HG03432 (cell line): ENCODE data around the gene CEP85.
"Not testable (repeated sequence)": the region's sequence is repeated elsewhere in the genome, so short reads cannot be mapped to it uniquely, and the experiment has no call there.

ENCODE experiments used
- ATAC-seq: cut with Tn5 transposase; IDR thresholded peaks from one replicate; pipeline ENCODE4 v1.9.1; 2021; ENCODE audit warnings: mild to moderate bottlenecking, moderate library complexity; ENCODE audit not compliant: unreplicated experiment

CEP85 gene

DNA sequence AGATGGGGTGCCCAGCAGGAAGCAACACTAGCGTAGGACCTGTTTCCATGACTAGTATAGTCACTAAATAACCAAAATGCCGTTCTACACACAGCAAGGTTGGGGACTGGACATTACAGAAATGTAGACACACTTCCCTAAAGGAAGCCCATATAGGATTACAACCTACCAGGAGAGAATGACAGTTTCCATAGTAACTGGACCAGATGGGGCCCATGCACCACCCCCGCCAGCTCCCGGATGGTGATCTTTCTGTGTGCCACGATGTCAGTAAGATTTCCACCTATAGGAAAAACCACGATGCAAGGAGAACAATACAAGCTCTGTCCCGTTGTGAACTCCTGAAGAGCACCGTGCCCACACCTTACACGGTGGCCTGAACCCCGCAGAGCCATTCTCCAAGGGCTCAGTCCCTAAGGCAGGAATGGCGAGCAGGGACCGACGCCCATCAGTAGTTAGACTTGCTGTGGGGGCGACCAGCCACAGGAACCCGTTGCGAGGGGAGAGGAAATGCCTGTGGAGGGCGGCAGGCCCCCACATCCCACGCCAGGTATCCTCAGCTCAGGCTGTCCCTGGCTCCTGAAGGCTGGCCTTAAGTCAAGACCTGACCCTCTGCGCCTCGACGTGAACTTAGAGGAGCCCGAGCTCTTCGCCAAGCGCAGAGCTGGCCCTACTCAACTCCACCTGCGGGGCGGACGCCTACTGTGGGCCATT is 13.6 kb upstream of the CEP85 start:
- ATAC-seq = no peak

DNA sequence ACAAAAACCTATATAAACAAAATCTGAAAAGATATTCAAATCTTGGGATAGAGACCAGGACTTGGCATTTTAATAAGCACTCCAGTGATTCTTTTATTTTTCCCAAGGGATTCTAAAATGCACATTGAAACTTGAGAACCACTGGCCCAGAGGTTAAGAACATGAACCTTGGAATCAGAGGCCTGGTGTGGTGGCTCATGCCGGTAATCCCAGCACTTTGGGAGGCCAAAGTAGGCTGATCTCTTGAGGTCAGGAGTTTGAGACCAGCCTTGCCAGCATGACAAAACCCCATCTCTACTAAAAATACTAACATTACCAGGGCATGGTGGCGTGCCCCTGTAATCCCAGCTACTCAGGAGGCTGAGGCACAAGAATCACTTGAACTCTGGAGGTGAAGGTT is 12.9 kb upstream of the CEP85 start:
- no peak for ATAC-seq

DNA sequence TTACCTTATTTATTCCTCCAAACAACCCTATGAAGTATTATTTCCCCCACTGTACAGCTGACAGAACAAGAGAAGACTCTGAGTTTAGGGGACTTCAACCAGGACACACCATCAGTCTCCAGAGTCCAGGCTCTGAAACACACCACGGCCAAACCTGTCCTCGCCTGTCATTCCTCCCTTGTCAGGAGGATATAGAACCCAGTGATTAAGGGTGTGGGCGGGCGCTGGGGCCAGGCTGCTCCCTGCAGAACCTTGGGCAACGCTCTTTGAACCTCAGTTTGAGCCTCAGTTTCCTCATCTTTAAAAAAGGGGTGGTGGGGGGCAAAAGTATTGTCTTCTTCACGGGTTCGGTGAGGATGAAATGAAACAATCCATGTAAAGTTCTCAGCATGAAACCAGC is 9.4 kb upstream of the CEP85 start:
- no peak for ATAC-seq

DNA sequence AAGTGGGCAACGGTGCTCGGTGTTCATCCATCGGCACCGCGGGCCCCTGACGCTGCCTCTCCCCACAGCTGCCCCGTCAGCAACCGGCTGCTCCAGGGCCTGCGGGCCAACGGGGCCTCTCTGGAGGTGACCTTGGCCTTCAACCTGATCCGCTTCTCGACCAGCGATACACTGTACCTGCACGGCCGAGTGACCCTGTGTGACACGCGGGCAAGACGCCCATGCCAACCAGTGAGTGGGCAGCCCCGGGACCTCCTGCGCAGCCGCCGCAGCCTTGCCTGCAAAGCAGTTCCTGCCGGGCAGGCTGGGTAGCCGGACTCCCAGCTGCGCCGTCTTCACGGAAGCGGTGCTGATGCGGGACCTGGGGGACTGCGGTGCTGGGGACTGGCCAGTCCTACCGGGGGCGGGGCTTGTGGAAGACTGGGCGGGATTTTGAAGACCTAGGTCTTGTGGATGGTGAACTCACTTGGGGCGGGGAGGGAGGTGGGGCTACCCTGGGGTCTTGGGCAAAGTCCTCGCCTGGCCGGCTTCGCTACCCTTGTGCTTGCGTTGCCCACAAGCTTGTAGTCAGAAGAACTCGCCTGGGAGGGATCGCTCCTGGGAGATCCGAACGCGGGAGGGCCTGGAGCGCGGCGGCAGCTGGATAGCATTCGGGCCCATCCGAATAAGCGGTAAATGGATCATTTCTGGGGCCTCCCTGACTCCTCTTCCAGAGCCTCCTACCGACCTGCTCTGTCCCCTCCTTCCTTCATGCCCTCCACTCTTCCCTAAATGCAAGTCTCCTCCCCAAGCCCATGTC is 8.8 kb upstream of the CEP85 start:
- no peak for ATAC-seq

DNA sequence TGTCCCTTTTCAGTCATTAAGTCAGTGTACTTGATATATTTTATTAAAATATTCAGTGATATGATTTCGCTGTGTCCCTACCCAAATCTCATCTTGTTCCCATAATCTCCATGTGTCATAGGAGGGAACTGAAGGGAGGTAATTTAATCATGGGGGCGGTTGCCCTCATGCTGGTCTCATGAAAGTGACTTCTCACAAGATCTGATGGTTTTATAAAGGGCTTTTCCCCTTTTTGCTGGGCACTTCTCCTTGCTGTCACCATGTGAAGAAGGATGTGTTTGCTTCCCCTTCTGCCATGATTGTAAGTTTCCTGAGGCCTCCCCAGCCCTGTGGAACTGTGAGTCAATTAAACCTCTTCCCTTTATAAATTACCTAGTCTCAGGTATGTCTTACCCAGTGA is 3.3 kb upstream of the CEP85 start:
- not testable (repeated sequence) for ATAC-seq

DNA sequence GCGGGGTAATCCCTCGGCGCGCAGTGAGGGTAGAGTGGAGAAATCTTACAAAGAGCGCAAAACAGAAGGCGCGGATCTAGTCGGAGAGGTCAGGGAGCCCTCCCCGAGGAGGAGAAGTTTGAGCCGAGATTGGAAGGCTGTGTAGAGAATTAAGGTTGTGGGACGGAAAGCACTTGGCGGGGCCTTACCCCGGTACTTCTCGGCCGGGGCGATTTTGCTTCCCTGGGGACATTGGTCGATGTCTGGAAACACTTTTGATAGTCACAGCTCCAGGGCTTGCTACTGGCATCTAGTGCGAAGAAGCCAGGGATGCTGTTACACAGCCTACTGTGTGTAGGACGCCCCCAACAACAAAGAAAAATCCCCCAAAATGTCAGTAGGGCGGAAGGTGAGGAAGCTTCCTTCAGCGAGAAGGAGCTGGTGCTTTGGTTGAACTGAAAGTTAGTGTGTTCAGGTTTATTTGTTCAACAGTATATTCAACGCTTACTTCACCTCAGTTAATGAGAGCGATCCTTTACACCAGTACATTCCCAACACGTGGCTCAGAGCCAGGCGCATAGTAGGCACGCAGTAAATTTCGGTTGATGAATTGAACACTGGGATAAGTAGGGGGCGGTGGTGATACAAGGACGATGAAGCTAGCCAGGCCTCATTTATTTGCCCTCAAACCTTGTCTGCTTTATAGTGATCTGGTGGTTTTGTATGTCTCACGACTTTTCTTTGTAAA is 807 bp downstream of the CEP85 start:
- ATAC-seq = no peak

DNA sequence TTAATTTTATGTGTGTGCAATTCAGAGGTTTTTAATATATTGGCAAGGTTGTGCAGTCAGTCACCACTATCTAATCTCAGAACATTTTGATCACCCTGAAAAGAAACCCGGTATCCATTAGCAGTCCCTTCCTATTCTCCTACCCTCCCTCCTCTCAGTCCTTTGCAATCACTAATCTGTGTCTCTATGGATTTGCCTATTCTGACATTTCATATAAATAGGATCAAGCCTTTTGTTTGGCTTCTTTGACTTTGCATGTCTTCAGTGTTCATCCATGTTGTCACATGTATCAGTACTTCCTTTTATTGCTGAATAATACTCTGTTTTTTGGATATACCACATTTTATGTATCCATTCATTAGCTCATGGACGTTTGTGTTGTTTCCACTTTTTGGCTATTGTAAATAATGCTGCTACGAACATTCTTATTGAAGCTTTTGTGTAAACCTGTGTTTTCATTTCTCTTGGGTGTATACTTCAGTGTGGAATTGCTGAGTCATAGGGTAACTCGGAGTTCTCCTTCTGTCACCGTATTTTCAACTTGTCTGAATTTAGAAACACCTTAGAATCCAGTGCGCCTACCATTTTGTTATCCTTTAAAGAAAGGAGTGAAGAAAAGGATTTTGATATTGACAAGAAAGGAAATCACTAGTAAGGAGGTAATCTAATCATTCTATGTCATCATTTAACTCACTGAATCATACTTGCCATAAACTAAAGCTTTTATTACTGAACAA is 3.4 kb downstream of the CEP85 start:
- ATAC-seq = no peak

DNA sequence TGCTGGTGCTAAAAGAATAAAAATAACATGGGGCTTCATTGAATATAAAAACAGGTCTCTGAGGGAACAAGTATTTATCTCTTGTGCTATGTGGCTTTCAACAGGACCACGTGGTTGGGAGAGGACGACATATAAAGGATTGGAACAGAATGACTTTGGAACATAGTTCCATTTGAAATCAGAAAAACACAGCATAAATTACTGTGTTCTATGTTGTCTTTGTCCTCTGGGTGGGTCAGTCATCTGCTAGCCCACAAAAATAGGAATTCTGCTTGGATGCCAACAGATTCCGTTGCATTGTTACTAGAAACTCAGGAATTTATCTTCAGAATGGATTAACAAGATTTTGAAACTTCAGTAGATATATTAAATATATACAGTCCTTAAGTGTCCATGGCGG is 5.9 kb downstream of the CEP85 start:
- ATAC-seq = no peak

DNA sequence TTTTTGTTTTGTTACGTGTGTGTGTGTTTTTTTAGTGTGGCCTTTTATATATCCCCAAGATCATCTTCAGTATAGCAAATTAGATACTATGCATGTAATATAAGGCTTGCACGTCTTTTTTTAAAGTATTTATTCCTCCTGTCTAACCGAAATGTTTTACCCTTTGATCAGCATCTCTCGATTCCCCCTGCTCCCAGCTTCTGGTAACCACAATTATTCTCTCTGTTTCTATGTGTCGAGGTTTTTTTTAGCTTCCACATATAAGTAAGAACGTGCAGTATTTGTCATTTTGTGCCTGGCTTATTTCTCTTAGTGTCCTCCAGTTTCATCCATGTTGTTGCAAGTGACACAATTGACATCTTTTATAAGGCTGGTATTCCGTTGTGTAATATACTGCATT is 18.7 kb downstream of the CEP85 start:
- ATAC-seq = no peak

DNA sequence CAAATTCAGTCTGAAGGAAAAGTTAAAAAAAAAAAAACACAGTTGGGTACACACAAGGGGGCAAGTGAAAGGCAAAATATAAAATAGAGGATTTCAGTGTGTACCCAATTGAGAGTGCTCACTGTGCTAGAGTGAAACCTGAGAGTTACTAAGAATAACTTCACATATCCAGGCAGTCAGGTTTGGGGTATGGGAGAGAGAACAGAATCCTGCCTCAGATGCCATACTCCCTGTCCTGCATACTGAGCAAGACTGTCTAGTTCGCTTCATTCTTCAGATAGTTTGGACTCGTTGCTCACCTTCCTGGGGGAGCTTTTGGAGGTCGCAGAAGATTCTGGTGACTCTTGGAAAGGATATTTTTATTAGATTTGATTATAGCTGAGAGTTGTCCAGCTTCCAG is 20.4 kb downstream of the CEP85 start:
- no peak for ATAC-seq

DNA sequence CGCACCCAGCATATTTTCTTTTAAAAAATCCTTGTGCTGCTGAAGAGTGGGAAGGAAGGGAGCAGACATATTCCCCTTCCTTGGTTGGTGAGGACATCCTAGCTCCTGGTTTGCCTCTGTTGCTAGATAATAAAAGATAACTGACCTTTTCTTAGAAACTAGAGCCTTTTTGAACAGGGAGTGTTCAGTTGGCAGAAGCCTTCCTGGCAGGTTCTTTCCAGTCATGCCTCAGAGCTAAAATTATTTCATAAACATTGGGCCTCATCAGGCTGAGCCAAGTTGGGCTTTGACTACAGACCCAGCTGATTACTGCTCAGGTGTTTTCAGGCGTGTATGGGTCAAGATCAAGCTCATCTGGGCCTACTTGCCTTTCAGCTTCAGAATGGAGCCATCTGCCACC is 23.2 kb downstream of the CEP85 start:
- ATAC-seq = no peak

DNA sequence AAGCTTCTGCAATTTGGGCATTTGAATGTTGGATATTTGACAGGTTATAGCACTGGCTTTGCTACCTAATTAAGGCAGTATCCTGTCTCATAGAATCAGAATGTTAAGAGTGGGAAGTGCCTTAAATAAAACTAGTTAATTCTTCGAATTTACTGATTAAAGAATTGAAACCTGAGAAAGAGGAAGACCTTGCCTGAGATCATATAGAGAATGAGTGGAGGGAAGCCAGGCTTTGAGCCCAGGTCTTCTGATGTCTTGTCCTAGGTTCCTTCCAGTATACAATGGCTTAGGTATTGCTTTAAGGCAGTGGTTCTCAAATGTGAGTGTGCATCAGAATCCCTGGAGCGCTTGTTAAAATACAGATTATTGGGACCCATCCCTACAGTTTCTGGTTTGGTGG is 25.0 kb downstream of the CEP85 start:
- ATAC-seq = no peak

DNA sequence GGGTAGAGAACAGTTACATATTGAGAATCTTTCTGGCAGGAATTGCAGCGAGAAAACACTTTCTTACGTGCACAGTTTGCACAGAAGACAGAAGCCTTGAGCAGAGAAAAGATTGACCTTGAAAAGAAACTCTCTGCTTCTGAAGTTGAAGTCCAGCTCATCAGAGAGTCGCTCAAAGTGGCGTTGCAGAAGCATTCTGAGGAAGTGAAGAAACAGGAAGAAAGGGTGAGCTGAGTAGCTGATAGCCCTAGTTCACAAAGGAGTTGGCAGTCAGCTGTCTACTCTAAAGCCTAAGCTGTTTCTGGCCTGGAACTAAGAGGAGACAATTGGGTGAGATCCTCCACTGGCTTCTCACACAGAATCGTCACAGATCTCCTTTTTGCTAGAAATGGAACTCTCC is 25.6 kb downstream of the CEP85 start:
- no peak for ATAC-seq

DNA sequence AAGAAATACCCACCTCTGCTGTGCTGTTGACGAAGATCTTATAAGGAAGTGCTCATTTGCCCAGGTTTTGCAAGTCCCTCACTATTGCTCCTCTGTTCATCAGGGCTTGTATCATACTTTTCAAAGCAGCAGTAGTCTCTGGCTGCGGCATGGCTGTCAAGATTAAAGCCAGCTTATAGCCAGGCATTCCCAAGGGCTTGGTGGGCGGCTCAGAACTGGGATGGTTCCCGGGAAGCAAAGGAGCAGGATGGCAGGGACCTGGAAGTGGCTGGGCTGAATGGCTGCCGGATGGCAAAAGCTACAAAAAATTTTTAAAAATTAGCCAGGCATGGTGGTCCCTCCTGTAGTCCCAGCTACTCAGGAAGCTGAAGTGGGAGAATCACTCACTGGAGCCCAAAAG is 29.2 kb downstream of the CEP85 start:
- no peak for ATAC-seq

DNA sequence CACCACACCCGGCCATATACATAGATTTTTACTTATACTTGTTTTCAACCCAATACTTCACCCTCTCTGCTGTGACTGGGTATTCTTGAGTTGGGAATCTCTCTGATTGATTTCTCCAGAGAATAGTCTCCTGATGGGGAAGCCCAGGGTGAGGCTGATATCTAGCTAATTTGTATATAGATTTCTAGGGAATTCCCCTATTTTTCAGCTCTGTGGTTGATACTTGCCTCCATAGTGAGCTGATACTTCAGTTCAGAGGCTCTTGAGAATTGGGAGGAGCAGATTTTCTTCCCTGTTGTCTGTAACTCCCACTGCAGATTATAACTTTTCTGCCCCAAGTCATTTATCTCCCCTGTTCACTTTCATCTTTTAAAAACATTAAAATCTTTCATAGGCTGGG is 31.4 kb downstream of the CEP85 start:
- ATAC-seq = no peak

DNA sequence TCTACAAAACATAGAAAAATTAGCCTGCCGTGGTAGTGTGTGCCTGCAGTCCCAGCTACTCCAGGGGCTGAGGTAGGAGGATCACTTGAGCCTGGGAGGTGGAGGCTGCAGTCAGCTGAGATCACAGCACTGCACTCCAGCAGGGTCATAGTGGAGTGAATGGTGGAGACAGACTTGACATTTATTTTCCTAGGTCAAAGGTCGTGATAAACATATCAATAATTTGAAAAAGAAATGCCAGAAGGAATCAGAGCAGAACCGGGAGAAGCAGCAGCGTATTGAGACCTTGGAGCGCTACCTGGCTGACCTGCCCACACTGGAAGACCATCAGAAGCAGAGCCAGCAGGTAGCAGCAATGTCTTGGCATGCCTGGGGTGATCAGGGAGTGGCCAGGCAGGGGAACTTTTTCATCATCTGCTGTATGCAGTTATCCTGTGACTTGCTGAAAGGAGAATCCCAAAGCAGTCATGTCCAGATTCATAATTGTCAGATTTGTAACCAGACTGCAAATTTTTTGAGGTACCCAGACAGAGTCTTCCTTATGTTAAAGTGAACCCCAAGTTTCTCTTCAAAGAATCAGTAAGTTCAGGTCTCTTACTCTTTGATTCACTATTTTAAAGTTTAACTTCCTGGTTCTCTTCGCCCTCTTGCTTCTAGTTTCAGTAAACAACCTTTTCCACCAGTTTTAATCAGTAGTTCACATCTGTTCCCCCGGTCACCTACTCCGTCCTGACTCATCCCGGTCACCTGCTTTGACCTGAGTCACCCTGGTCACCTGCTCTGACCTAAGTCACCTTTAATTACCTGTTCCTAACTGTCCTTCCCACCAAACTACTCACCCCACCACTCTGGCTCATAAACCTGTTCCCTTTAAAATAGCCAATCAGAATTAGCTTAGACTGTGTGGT is 34.5 kb downstream of the CEP85 start:
- ATAC-seq = no peak

DNA sequence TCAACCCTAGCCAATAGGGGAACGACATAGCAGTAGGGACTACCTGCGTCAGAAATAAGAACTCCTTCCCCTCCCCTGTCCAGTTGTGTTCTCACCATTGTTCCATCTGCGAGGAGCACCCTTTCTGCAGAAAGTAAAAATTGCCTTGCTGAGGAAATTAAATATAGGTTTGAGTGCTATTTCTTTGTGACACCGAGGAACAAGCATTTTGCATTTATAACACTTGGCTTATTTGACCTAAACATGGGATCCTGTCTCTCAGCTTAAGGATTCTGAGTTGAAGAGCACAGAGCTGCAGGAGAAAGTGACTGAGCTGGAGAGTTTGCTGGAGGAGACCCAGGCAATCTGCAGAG is 35.2 kb downstream of the CEP85 start:
- ATAC-seq = no peak

DNA sequence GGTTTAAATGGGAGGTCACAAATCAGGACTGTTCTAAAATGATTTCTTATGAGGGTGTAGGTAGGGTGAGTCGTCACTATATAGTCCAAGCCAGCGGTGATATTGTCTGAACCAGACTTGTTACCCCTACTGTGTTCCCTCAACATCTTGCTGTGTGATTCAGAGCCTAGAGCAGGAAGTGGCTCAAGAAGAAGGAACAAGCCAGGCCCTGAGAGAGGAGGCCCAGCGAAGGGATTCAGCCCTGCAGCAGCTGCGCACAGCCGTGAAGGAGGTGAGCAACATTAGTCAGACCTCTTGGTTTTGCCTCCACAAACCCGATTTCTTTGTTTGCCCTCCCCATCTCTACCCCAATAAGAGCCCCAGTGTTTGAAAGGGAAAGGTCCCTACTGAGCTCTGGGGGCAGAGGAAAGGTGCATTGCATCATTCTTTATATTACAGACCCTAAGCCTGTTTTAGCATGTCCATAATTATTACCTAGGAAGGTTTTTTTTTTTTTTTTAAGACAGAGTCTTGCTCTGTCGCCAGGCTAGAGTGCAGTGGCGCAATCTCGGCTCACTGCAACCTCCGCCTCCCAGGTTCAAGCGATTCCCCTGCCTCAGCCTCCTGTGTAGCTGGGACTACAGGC is 40.9 kb downstream of the CEP85 start:
- ATAC-seq = no peak

DNA sequence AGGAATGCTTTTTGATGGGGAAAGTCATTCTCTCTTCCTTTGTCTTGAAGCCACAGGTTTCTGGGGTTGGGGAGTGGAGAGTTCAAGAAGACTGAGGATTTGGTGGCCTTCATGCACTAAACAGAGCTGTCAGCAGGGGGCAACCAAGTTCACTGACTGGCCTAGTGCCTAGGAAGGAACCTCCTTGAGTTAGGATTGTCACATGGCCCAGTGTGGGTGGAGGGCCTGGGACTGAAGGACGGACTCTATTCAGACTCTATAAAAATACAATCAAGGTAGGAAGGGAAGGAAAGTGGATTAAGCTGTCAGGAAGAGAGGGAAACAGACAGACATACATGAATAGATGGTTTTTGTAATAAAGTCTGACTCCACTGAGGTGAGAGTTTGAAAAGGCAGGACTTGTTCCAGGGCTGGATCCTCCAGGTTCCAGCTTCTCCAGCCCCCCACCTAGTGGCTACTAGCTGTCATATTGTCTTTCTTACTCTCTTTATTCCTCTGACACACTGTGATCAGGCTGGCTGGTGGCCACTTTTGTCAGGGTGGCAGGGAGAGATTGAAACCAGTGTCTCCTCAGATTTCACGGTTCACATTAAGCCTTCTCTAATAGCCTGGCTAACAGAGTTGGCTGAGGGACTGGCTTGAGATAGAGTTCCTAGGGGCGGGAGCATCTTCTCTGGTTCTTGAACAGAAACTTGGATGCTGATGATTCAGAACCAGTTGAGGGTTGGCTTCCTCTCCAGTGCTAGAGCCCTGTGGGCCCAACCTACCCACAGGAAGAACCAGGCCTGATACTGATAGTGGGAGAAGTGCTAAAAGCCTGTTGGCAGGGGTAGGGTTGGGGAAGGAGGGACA is 41.8 kb downstream of the CEP85 start:
- ATAC-seq = no peak
